HK-2 (cell line): ENCODE measurements around the gene PCDHGA6.
"Not testable (repeated sequence)": the region's sequence is repeated elsewhere in the genome, so short reads cannot be mapped to it uniquely, and the experiment has no call there.

Experiments
- DNase-seq: peaks from one replicate; pipeline ENCODE4 v3.0.0-alpha.2; 2018; ENCODE audit not compliant: unreplicated experiment

The PCDHGA6 gene

GRCh38 chr5:141373673-141374317 is at the start of gene PCDHGA6:
PCDHGA6 (plus strand) TSS chr5:141373891; CDS start chr5:141374084, 193 bp downstream.
- no peak for DNase-seq

GRCh38 chr5:141326088-141326854 is 47.4 kb upstream of the PCDHGA6 start:
- no peak for DNase-seq

- no peak for DNase-seq
Observed at GRCh38 chr5:141328231-141328630, 45.5 kb upstream of the PCDHGA6 start.

- no peak for DNase-seq
Observed at GRCh38 chr5:141330299-141331080, 43.2 kb upstream of the PCDHGA6 start, which contains the start of gene PCDHGA1. PCDHGA1 (plus strand) TSS chr5:141330514.

- not testable (repeated sequence) for DNase-seq
Observed at GRCh38 chr5:141332571-141332970, 41.1 kb upstream of the PCDHGA6 start.

GRCh38 chr5:141338538-141339306 is 35.0 kb upstream of the PCDHGA6 start, which contains the start of gene PCDHGA2:
PCDHGA2 (plus strand) TSS chr5:141338760.
- DNase-seq = no peak

- not testable (repeated sequence) for DNase-seq
Observed at GRCh38 chr5:141340781-141341354, 32.8 kb upstream of the PCDHGA6 start.

- no peak for DNase-seq
Observed at GRCh38 chr5:141342773-141343172, 30.9 kb upstream of the PCDHGA6 start.

GRCh38 chr5:141343242-141343952 is 30.3 kb upstream of the PCDHGA6 start, which contains the start of gene PCDHGA3:
PCDHGA3 (plus strand) TSS chr5:141343829; CDS start chr5:141344034, 205 bp downstream.
- DNase-seq = no peak

- no peak for DNase-seq
Observed at GRCh38 chr5:141343953-141344463, 29.7 kb upstream of the PCDHGA6 start.

GRCh38 chr5:141345327-141345726 is 28.4 kb upstream of the PCDHGA6 start:
- no peak for DNase-seq

GRCh38 chr5:141346017-141346416 is 27.7 kb upstream of the PCDHGA6 start:
- not testable (repeated sequence) for DNase-seq

- peak; percentile 10 for DNase-seq
Observed at GRCh38 chr5:141349917-141350619, 23.6 kb upstream of the PCDHGA6 start, which contains the start of gene PCDHGB1. PCDHGB1 (plus strand) TSS chr5:141350099; CDS start chr5:141350261, 162 bp downstream.

GRCh38 chr5:141351591-141351990 is 22.1 kb upstream of the PCDHGA6 start:
- no peak for DNase-seq

- DNase-seq = no peak
Observed at GRCh38 chr5:141354900-141355469, 18.7 kb upstream of the PCDHGA6 start, which contains the start of gene PCDHGA4. PCDHGA4 (plus strand) TSS chr5:141355021; CDS start chr5:141355108, 87 bp downstream.

GRCh38 chr5:141355641-141356040 is 18.1 kb upstream of the PCDHGA6 start:
- no peak for DNase-seq

GRCh38 chr5:141356133-141356532 is 17.6 kb upstream of the PCDHGA6 start:
- no peak for DNase-seq

GRCh38 chr5:141356950-141357349 is 16.7 kb upstream of the PCDHGA6 start:
- DNase-seq = no peak
